ENCODE data around the gene CRYBG3.

- TF ChIP-seq CTCF (IDR thresholded peaks at IDR 0.05) (no peak), POLR2A (IDR thresholded peaks at IDR 0.05) (no peak)
Measured at GRCh38 chr3:97949743-97950142, 127.9 kb downstream of the CRYBG3 start.

All from esophagus squamous epithelium (tissue), 4 donors.